Fibroblast of lung (primary cell): ENCODE data around the gene CTSK. TPM values are rescaled to one million over a fixed set of nuclear protein-coding genes. Genes with fewer than 3 reads are reported as not detected.
"Not testable (repeated sequence)": the region's sequence is repeated elsewhere in the genome, so short reads cannot be mapped to it uniquely, and the experiment has no call there.

ENCODE experiments used
- DNase-seq, 2 donors: peaks; one replicate each; pipeline versions ENCODE4 v3.0.0 to v3.0.0-alpha.2; 2010; ENCODE audit warnings: low read depth in 2 of 2
- H2AFZ ChIP-seq: 2 replicates; pipeline ENCODE4 v1.5.1; 2012; ENCODE audit warnings: low read length, control low read depth, inconsistent platforms
- H3K27ac ChIP-seq: 2 replicates; pipeline ENCODE4 v1.5.1; 2011; ENCODE audit warnings: low read length, control low read depth; ENCODE audit not compliant: insufficient read depth
- H3K27me3 ChIP-seq: 2 replicates; pipeline ENCODE4 v1.5.1; 2011; ENCODE audit warnings: mild to moderate bottlenecking, low read length; ENCODE audit not compliant: control insufficient read depth, insufficient read depth
- H3K36me3 ChIP-seq: 2 replicates; pipeline ENCODE4 v1.5.1; 2011; ENCODE audit warnings: low read length; ENCODE audit not compliant: control insufficient read depth, insufficient read depth
- H3K4me1 ChIP-seq: 2 replicates; pipeline ENCODE4 v1.5.1; 2011; ENCODE audit warnings: low read length; ENCODE audit not compliant: control insufficient read depth, insufficient read depth; ENCODE audit errors: extremely low read depth
- H3K4me2 ChIP-seq: 2 replicates; pipeline ENCODE4 v1.5.1; 2011; ENCODE audit warnings: low read length, control low read depth; ENCODE audit not compliant: insufficient read depth; ENCODE audit errors: extremely low read depth
- H3K4me3 ChIP-seq, 4 experiments: fragments of 200-600 bp in 1 of 4; sonication (generic) in 1 of 4; replicated peaks in 1 of 4; 2 replicates each; pipeline ENCODE4 v1.5.1; 2011 to 2016; ENCODE audit warnings: low read length in 4 of 4, low read depth in 3 of 4, mild to moderate bottlenecking in 3 of 4, control low read depth in 2 of 4, inconsistent platforms in 1 of 4, mixed read lengths in 1 of 4; ENCODE audit not compliant: insufficient read depth in 1 of 4; ENCODE audit errors: control extremely low read depth in 1 of 4
- H3K79me2 ChIP-seq: 2 replicates; pipeline ENCODE4 v1.5.1; 2012; ENCODE audit warnings: mild to moderate bottlenecking, low read length, inconsistent platforms; ENCODE audit not compliant: control insufficient read depth, insufficient read depth
- H3K9ac ChIP-seq: 2 replicates; pipeline ENCODE4 v1.5.1; 2011; ENCODE audit warnings: mild to moderate bottlenecking, low read length, control low read depth; ENCODE audit not compliant: insufficient read depth
- H3K9me3 ChIP-seq: 2 replicates; pipeline ENCODE4 v1.5.1; 2012; ENCODE audit warnings: low read depth, low read length; ENCODE audit not compliant: control insufficient read depth, insufficient read depth
- H4K20me1 ChIP-seq: 2 replicates; pipeline ENCODE4 v1.5.1; 2011; ENCODE audit warnings: low read length; ENCODE audit not compliant: control insufficient read depth, insufficient read depth; ENCODE audit errors: extremely low read depth
- CTCF ChIP-seq, 2 donors: IDR thresholded peaks in 1 of 2; conservative IDR thresholded peaks in 1 of 2; 1 replicate in 1 of 2; 2 replicates in 1 of 2; pipeline ENCODE4 v1.5.1; 2011 to 2012; ENCODE audit warnings: low read length in 2 of 2, control low read depth in 1 of 2, inconsistent platforms in 1 of 2, low read depth in 1 of 2, mild to moderate bottlenecking in 1 of 2
- EZH2 ChIP-seq: IDR thresholded peaks from 2 replicates; pipeline ENCODE4 v1.5.1; 2012; ENCODE audit warnings: low read length, control low read depth, mild to moderate bottlenecking; ENCODE audit errors: missing control alignments
- polyA plus RNA-seq, 2 donors: library from polyadenylated mRNA; depleted of rRNA in 1 of 2; stranded (reverse) in 1 of 2; unstranded in 1 of 2; fragments of >200 nt; gene quantifications; 2 replicates each; pipeline ENCODE4 v1.2.1, GENCODE V29; 2011 to 2012; ENCODE audit warnings: missing spikeins in 1 of 2
- total RNA-seq: library from RNA; depleted of rRNA; stranded (reverse); fragments of >200 nt; gene quantifications from 2 replicates; pipeline ENCODE4 v1.2.1, GENCODE V29; 2014

CTSK gene
- total and polyA plus RNA-seq, 2 donors (not counting 1 experiment from before 2014, with no cell fraction given) = 209 to 461 TPM

- H3K4me3 ChIP-seq = no peak overlapping the region
- peaks cover 6% of the 10 kb centered on the region for H3K36me3 ChIP-seq
- TF ChIP-seq CTCF (conservative IDR thresholded peaks at IDR 0.05 in 1 of 2, IDR thresholded peaks at IDR 0.05 in 1 of 2; ENCODE audit: low read depth in 1 of 2, low read length in 2 of 2) (no peak), EZH2 (no peak)
- no peaks in the 10 kb centered on the region for H3K79me2 ChIP-seq
- H3K27me3 ChIP-seq = no peaks in the 10 kb centered on the region
- H3K27ac ChIP-seq = no peak overlapping the region
- H3K9ac ChIP-seq = no peak overlapping the region
- no peak overlapping the region for H3K4me2 ChIP-seq
- peak in 1 of 2 donors; percentile 17 for DNase-seq
- H4K20me1 ChIP-seq = no peaks in the 10 kb centered on the region
- H3K9me3 ChIP-seq = no peaks in the 10 kb centered on the region
- H2AFZ ChIP-seq = no peak overlapping the region
- H3K4me1 ChIP-seq = no peaks in the 10 kb centered on the region
Observed at GRCh38 chr1:150799089-150799488, 9.0 kb downstream of the CTSK start.

- no peak for TF ChIP-seq CTCF (conservative IDR thresholded peaks at IDR 0.05 in 1 of 2, IDR thresholded peaks at IDR 0.05 in 1 of 2; ENCODE audit: low read depth in 1 of 2, low read length in 2 of 2)
- no peak for TF ChIP-seq EZH2
- no peaks in the 10 kb centered on the region for H3K27me3 ChIP-seq
- peaks cover 6% of the 10 kb centered on the region for H3K36me3 ChIP-seq
- no peak overlapping the region for H3K4me2 ChIP-seq
- no peak overlapping the region for H2AFZ ChIP-seq
- no peak overlapping the region for H3K27ac ChIP-seq
- no peaks in the 10 kb centered on the region for H3K9me3 ChIP-seq
- H3K9ac ChIP-seq = no peak overlapping the region
- DNase-seq = peak; percentile 47 to 54
- H3K79me2 ChIP-seq = no peaks in the 10 kb centered on the region
- no peaks in the 10 kb centered on the region for H4K20me1 ChIP-seq
- no peaks in the 10 kb centered on the region for H3K4me1 ChIP-seq
- no peak overlapping the region for H3K4me3 ChIP-seq
Observed at GRCh38 chr1:150798525-150798924, 9.5 kb downstream of the CTSK start.

- Histone ChIP-seq H3K27ac (no peak overlapping the region), H3K9ac (no peak overlapping the region), H4K20me1 (no peaks in the 10 kb centered on the region), H3K9me3 (no peaks in the 10 kb centered on the region), H3K4me2 (no peak overlapping the region), H3K27me3 (no peaks in the 10 kb centered on the region), H3K4me3 (no peak overlapping the region), H3K79me2 (no peaks in the 10 kb centered on the region), H3K36me3 (peaks cover 6% of the 10 kb centered on the region), H2AFZ (no peak overlapping the region), H3K4me1 (no peaks in the 10 kb centered on the region)
- no peak for DNase-seq
- TF ChIP-seq CTCF (conservative IDR thresholded peaks at IDR 0.05 in 1 of 2, IDR thresholded peaks at IDR 0.05 in 1 of 2; ENCODE audit: low read depth in 1 of 2, low read length in 2 of 2) = no peak
- no peak for TF ChIP-seq EZH2
Observed at GRCh38 chr1:150796374-150796773, 11.7 kb downstream of the CTSK start.

- DNase-seq, H4K20me1 ChIP-seq, H3K4me2 ChIP-seq, H3K27ac ChIP-seq, H3K9me3 ChIP-seq, H3K4me1 ChIP-seq, H3K79me2 ChIP-seq, H3K27me3 ChIP-seq, H3K4me3 ChIP-seq, H3K36me3 ChIP-seq, H3K9ac ChIP-seq, H2AFZ ChIP-seq: not testable (repeated sequence)
Observed at GRCh38 chr1:150793778-150794177, 14.3 kb downstream of the CTSK start.
